Measurements from ENCODE around the gene TMEM253.
A peak's percentile ranks its signal among the peaks of the same experiment; 100 is the strongest.

TMEM253 gene

DNA sequence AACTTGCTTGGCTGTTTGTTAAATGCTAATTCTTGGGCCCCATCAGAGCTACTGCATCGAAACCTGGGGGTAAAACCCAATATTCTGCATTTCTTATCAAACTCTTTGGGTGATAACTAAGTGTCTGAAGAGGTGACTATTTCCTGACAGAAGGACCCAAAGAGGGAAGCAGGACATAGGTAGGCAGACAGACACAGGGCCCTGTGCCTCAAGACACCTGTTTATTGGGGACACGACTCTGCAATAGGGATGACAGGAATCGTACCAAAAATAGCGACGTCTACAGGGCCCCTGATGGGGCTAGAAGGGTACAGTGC, 11.0 kb upstream of the TMEM253 start:
- DNase-seq (ENCODE audit: extremely low read depth in 1 of 2, low read depth in 1 of 2), result no peak

DNA sequence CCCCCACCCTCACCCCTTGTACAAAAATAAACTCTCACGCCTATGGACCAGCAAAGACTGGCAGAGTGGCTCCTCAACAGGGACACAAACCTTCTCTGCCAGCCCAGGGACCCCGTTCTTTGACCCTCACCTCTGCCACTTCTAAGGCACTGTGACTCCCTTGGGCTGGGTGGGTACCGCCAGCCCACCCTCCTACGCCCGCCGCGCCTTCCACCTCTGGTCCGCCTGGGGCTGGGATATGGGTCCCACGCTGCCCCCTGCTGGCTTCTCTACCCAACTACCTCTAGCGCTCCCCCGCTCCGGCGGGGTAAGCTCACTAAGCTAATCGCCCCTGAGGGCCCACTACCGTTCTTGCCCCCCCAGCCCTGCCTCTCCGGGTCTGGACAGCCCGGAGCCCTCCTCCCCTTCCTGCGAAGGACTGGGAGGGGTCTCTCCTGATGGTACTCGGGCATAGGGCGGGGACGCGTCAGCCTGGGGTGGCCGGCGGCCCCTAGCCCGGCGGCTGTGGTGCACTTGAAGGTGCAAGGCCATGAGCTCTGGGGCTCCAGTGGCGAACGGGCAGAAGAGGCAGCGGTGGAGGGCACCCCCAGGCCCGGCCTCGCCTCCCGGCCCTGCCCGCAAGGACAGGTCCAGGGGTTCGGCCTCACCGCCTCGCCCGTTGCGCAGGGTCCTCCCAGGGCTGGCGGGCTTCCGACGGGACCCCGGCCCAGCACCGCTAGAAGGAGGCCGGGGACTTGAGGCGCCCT, 10.5 kb upstream of the TMEM253 start:
- DNase-seq (ENCODE audit: extremely low read depth in 1 of 2, low read depth in 1 of 2), result no peak

DNA sequence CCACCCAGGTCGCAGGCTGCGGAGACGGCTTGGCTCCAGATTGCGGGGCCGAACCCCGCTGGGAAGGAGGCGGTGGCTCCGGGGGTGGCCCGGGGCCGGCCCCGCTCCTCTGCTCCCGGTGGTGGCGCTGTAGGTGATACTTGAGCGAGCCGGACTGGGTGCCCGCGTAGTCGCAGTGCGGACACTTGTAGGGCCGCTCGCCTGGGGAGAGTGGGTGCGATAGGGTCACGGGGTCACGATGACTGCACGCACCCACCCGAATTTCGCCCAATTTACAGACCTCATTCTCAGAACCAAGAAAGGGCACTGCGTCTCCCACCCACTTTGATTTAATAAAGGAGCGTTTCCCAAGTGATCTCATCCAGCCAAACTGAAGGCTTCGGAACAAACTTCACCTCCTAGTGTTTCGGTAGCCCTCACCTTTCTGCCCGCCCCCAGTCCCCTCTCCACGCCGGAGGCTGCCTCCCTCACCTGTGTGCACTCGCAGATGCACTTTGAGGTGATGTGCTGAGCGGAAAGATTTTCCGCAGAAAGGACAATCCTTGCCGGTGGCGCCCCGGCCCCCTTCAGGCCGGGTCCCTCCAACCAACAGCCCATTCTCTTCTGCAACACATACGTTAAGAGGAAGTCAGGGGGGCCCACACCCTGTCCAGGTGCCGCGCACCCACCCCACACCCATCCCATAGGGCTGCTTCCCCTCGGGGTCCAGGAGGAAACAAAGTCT, 9.8 kb upstream of the TMEM253 start:
- DNase-seq (ENCODE audit: extremely low read depth in 1 of 2, low read depth in 1 of 2), result no peak

DNA sequence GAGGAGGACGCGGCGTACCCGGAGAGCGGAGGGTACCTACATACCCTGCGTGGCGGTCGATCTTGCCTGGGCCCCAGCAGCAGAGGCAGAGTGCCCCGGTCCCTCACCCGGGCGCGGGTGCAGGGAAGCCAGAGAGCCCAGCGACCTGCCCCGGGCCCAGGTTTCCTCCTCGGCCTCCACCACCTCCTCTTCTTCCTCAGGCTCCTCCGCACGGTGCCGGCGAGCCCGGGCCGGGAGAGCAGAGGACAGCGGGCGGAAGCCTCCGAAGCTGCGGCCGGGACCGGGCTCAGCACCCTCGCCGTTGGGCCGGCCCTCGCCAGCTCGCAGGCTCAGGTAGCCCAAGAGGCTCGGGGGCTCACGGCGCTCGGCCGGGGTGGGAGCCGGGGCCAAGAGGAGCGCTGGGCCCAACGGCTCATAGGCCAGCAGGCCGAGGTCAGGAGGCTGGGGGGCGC, 9.0 kb upstream of the TMEM253 start:
- no peak for DNase-seq (ENCODE audit: extremely low read depth in 1 of 2, low read depth in 1 of 2)

DNA sequence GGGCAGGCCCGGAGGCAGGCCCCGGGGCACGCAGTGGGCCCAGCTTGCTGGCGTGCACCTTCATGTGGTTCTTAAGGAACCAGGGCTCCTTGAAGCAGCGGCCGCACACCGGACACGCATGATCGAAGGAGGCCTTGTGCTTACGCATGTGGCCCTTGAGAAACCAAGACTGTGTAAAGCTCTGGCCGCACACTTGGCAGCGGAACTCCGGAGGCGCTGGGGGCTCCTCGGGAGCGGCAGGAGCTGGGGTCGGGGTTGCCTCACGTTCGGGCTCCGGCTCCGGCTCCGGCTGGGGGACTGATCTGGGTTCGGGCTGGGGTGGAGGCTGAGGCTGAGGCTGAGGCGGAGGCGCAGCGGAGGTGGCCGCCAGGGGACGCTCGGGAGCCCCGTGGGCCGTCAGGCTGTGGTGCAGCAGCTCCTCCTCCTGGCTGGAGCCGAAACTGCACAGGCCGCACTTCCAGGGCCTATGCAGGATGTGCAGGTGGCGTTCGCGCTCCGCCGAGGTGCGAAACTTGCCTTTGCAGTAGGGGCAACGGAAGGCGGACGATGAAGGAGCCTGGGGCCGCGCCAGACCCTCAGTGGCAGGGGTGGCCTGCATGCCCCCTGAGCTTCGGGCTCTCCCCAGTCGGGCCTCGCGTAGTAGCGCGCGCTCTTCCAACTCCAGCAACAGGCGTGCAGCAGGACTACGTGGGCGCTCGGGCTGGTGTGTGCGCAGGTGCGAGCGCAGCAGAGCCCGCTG, 8.4 kb upstream of the TMEM253 start:
- DNase-seq (ENCODE audit: extremely low read depth in 1 of 2, low read depth in 1 of 2), result peak; percentile 78 to 88

DNA sequence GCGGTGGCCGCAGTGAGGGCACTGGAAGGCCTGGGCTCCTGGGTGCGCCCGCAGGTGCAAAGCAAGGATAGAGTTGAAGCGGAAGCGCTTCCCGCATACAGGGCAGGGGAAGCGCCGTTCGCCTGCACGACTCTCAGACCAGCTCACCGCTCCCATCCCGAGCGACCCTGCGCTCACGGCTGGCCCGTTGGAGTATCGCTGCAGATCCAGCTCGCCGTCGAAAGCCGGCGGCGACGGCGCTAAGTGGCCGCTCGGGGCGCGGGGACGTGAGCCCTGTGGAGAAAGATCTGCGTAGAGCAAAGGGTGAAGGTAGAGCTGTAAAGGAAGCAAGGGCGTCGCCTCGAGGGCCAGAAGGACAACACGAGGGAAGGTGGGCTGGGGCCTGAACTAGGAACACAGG, 7.8 kb upstream of the TMEM253 start:
- DNase-seq (ENCODE audit: extremely low read depth in 1 of 2, low read depth in 1 of 2), result no peak

DNA sequence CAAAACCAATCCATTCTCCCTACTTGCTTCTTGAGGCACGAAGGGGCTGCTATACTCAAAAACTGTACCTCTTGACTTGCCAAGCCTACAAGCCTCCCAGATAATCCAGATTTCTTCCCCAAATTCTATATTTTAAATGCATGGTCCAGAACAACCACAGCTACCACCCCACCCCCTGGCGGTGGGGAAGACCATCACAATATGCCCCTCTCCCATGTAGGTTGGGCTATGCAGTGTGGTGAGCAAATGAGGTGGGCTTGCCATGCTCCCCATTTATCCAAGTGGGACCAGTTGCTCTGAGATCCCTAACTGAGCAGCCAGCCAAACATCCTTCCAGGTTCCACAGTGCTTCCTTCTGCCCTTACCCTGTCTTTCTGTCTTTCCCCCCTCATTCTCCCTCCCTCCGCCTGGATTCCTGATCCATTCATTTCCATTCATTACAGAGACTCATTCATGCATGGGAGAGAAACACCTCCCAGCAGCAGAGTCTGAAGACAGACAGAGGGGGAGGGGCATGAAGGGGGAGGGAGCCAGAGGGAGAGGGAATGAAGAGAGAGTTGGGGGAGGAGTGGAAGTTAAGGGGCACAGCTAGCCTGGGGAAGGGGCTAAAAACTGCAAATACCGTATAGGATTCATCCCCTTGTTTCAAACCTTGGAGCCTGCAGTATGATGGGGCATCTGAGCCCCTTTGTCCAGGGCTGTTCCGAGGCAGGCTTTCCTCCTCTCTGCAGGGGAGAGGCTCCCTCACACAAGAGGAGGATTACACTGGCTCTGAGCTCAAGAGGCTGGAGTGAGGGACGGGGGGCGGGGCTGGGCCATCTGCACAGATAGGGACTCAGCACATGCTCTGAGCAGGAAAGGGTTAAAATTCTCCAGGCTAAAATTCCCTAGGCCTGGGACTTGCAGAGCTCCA, 6.8 kb upstream of the TMEM253 start:
- DNase-seq (ENCODE audit: extremely low read depth in 1 of 2, low read depth in 1 of 2), result no peak

DNA sequence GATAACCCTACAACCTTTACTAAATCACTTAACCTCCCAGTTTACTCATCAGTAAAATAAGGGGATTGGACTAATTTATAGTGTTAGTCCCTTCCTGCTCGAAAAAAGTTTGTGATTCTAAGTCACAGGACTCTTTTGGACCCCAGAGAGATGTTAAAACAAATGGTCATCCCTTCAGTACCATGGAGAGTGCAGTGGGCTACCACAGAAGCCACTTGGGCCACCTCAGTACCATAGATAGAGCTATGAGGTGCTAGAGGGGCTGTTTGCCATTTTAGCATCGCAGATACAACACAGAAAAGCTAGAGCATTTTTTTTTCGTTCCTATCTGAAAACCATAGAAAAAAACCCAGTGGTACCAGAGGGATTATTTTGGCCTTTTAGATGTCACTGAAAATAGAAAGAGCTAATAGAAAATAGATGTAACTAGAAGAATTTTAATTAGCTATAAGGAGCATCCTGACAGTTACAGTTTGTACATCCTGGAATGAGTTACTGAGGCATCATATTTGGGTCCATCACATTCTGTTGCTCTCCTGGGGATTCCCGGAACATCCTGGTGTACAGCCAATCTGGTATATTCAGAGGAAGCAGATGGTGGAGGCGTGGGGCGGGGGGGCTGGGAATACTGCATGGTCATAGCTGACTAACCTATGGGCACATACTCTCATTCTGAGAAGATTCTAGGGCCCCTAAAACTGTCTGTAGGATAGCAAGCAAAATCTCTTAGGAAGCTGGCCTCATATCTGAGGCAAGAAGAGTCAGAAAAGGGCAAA, 5.2 kb upstream of the TMEM253 start:
- no peak for DNase-seq (ENCODE audit: extremely low read depth in 1 of 2, low read depth in 1 of 2)

DNA sequence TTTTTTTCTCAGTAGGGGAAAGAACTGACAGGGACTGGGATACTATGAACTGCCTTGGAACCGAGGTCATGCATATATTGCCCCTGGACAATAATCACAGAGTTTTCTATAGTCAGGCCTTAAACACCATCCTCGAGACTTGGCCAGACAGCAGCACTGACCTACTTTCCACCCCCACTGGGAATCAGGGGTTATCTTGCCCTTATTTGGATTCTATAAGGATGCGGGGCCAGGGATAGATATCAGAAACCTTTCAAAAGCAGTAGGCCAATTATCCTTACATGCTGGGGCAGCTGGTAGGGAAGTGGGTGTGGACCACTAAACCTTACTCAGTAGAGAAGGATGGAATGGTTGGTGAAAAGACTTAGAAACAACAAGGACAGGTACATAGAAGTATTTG, 4.4 kb upstream of the TMEM253 start:
- DNase-seq (ENCODE audit: extremely low read depth in 1 of 2, low read depth in 1 of 2), result no peak

DNA sequence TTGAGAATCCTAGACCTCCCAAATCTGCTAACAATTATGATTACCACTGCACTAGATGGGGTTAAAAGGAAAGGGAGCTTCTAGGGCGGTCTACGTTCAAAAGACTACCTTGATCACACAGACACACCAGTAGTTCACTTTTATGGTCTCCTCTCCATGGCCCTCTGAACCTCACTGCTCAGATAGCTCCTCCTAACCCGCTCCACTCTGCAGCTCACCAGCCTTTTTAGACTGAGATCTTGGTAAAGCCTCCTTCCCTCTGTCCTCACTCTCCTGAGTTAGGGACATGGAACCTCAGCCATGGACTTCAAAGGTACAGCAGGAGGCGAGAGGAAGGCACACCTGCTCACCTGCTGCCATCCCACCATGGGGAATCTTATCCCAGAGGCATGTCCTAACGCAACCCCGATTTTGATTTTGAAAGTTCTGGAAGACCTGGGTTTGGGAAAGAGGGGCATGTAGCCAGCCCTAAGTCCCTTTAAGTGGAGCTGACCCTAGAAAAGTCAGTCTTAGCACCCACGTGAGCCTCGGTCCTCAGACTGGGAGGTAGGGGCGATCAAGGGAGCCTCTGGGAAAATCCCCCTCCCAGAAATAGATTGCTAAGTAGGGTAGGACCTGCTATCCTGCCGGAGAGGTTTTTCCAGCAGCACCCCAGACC, 3.8 kb upstream of the TMEM253 start:
- DNase-seq (ENCODE audit: extremely low read depth in 1 of 2, low read depth in 1 of 2), result no peak

DNA sequence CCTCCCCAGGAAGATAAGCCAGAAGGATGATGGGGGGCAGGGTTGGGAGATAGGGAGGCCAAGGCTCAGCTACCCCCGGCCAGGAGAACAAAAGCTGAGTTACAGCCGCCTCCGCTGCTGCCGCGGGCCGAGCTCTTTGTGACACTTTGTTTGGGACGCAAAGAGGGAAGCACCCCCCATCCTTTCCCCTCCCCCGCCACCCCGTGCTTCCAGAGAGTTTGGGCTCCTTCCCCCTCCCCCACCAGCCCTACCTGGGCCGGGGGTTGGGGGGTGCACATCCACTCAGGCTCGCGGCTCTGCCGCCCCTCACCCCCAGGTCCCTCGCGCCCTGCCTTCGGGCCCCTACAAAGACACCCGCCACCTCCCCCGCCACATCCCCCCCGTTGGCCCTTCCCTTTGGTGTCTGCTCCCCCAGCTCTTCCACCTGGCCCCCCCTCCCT, 3.2 kb upstream of the TMEM253 start:
- DNase-seq (ENCODE audit: extremely low read depth in 1 of 2, low read depth in 1 of 2), result no peak

DNA sequence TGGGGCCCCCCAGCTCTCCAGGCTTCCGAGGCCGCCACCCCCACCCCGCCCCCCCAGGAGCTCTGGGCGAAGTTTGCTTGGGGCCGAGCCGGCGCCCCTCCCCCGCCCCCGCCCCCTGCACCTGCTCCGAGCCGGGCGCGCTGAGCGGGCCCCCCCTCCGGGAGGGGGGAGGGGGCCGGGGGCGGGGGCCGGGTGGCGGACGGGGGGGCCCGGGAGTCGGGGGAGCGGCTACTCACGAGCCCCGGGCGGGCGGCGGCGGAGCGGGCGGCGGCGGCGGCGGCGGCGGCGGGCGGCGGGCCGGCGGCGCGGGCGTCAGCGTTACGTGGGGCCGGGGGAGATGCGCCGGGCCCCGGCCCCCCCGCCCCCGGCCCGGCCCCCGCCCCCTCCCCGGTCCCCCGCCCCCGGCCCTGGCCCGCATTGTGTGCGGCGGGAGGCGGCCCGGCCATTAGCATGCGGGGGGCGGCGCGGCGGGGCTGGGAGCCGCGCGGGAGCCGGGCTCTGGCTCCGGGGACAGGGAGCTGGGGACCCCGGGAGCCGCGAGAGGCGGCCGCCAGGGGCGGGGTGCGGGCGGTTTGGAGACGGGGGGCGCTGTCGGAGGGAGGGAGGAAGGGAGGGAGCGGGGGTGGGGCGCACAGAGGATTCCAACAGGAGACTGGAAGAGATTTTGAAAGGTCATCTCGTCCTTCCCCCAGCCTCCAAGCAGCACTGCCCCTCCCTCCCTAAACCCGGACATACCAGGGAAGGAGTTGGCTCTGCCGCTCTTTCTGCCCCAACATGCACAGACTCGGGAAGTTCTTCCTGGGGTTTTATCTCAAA, 2.6 kb upstream of the TMEM253 start, which contains the start of gene ZNF219:
ZNF219 (minus strand) TSS at position 580 of the 816 bp plus-strand sequence. CDS start 5,064 bp downstream, outside the sequence.
- no peak for DNase-seq (ENCODE audit: extremely low read depth in 1 of 2, low read depth in 1 of 2)

DNA sequence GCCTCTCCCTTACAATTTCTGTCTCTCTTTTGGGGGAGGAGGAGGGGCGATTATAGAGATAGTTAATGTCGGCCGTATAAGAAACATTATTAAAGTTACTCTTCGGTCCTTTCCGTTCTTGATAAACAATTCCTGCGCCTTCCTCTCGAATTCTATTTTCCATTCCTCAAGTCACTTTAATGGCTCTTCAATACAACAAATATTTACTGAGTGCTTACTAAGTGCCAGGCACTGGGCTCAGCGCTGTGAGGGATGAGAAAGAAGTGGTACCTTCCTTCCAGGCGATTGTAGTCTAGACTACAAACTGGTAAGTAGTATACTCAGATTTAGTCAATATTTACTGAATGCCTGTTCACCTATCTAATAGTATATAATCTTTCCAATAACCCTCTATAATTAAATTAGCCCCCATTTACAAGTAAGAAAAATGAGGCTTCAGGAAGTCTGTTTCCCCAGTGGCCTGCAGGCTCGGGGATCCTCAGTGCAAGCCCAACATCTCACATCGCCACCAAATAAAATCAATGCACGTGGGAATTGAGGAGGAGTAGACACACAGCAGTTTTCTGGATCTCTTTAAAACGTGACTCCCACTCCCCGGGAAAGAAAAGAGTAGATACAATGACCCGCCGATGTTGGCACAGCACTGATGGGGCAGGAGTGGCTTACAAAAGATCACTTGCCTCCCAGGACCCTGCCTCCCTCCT, 1.8 kb upstream of the TMEM253 start:
- DNase-seq (ENCODE audit: extremely low read depth in 1 of 2, low read depth in 1 of 2), result no peak

DNA sequence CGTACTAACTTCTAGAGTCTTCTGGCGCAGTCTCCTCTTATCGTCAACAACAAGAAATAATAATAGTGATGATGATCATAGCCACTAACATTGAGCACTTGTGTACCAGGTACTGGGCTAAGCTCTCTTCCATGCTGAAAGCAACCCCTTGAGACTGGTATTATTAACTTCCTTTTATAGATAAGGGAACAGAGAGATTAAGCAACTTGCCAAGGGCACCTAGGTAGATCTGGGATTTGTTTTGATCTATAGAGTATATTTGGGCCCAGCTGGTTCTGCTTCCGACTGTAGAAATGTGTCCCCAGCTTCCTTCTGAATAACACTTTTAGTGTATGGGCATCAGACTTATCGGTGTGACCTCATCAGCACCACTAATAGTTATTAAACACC, 1.3 kb upstream of the TMEM253 start:
- no peak for DNase-seq (ENCODE audit: extremely low read depth in 1 of 2, low read depth in 1 of 2)

DNA sequence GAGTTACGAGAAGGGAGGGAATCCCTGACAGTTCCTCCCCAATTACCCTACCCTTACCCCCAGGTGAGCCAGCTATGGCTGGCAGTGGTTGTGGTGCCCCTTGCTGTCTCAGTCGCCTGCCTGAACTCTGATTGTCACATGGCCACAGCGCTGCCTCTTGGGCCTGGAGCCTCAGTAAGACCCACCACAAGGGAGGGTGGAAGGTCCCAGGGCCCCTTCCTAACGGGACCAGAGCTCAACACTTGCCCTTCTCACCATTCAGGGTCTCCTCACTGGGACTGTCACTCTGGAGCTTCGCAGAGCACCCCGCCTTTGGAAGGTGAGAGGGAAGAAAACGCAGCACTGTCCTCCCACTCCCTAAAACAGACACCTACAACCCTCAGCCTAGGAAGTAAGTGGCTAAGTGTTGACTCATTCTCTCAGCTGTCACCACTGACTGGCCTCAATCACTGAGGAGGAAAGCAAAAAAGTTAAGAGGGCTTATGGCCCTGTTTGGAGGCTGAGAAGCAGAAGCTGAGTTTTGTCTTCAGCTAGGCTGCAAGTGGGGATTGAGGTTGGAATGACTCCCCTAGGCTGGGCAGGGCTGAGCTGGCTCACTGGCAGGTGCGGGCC, 1.0 kb downstream of the TMEM253 start:
- DNase-seq (ENCODE audit: extremely low read depth in 1 of 2, low read depth in 1 of 2), result no peak

DNA sequence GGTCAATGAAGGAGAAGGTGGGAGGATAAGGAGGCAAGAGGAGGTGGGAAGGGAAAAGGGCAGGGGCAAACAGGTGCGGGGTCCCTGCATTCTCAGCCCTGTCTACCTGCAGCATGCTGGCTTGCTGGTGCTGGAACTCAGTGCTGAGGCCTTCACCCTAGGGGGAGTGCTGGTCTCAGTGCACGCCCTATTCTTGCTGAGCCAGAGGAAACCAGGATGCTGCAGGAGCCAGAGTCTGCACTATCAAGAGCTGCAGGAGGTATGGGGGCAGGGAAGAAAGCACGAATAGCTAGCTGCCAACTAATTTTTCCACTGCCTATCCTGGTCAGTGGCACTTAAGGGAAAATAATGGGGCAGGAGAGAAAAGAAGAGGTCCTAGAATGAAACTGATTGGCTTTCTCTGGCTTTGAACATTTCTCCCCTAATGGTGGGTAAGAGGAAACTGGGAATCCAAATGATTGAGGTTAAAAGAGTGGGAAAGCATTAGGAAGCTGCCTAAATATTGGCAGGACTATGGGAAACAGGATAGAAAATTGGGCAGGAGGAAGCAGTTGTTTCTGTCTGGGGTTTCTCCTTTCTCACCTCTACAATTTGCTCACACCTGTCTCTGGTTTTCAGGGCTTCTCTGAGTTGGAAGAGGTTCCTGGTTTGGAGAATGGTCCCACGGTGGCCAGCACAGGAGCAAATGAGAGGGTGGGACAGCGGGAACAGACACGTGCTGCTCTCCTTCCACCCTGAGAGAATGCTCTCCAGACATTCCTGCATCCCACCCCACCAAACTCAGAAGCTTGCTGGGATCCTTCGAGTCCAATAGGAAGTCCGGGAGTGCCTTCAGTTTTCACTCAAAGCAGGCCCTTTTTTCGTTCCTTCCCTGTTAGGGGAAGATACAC, 1.9 kb downstream of the TMEM253 start:
- no peak for DNase-seq (ENCODE audit: extremely low read depth in 1 of 2, low read depth in 1 of 2)

DNA sequence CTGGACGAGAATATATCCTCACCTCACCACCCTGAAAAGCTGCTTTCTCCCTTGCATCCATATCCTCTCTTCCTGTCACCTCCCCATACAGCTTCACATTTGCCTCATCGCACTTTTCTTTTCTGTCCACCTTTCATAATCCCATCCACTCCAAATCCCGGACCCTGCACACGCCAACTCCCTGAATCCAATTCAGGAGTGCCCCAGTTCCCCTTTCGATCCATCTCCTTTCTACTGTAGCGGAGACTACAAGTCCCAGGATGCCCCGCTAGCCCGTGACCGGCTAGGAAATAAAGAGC, 2.5 kb downstream of the TMEM253 start:
- no peak for DNase-seq (ENCODE audit: extremely low read depth in 1 of 2, low read depth in 1 of 2)
